Suprapubic skin (tissue), 3 donors: ENCODE data around the gene PRKCZ.

Source experiments
- EP300 ChIP-seq: sonication (generic); formaldehyde crosslinking; IDR thresholded peaks from one replicate; pipeline ENCODE4 v1.6.1; 2017; ENCODE audit warnings: antibody characterized with exemption
- TF ChIP-seq, protein P1 (sequence below), 2 donors: fragments of 200-600 bp in 1 of 2; fragments of 450-650 bp in 1 of 2; sonication (generic) in 1 of 2; IDR thresholded peaks; one replicate each; pipeline ENCODE4 v1.5.1; 2016 to 2019; ENCODE audit warnings: antibody characterized with exemption in 2 of 2, mild to moderate bottlenecking in 1 of 2, moderate library complexity in 1 of 2

DNA sequence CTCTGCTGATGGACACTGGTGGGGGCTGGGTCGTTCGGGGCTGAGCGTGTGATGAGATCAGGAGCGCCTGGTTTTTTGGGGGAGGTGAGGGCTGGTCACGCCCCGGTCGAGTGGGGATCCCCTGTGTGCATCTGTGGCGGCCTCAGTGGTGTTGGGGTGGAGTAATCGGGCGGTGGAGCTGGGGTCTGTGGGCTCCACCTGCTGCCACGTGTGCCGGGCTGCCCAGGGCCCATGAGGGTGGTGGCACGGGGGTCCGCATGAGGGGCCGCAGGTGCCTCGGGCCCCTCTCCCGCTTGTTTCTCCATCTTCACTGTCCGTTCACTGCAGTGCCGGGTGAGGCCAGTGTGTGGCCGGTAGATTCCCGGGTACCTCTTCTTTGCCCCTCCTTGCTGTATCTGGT is 17.2 kb downstream of the PRKCZ start:
- no peak for TF ChIP-seq EP300
- TF ChIP-seq, protein P1, sequence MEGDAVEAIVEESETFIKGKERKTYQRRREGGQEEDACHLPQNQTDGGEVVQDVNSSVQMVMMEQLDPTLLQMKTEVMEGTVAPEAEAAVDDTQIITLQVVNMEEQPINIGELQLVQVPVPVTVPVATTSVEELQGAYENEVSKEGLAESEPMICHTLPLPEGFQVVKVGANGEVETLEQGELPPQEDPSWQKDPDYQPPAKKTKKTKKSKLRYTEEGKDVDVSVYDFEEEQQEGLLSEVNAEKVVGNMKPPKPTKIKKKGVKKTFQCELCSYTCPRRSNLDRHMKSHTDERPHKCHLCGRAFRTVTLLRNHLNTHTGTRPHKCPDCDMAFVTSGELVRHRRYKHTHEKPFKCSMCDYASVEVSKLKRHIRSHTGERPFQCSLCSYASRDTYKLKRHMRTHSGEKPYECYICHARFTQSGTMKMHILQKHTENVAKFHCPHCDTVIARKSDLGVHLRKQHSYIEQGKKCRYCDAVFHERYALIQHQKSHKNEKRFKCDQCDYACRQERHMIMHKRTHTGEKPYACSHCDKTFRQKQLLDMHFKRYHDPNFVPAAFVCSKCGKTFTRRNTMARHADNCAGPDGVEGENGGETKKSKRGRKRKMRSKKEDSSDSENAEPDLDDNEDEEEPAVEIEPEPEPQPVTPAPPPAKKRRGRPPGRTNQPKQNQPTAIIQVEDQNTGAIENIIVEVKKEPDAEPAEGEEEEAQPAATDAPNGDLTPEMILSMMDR (IDR thresholded peaks at IDR 0.05) = no peak
